NB4 (cell line): ENCODE data around the gene TMC4.
"Not testable (repeated sequence)": the region's sequence is repeated elsewhere in the genome, so short reads cannot be mapped to it uniquely, and the experiment has no call there.

Experiments
- MYC ChIP-seq: IDR thresholded peaks from 2 replicates; pipeline ENCODE4 v1.6.1; 2011; ENCODE audit warnings: low read depth, low read length
- POLR2A ChIP-seq: IDR thresholded peaks from 2 replicates; pipeline ENCODE4 v1.6.1; 2011; ENCODE audit warnings: mild to moderate bottlenecking; ENCODE audit not compliant: insufficient read length; ENCODE audit errors: extremely low read depth
- TF ChIP-seq, protein P1 (sequence below): IDR thresholded peaks from 2 replicates; pipeline ENCODE4 v1.6.1; 2011; ENCODE audit warnings: low read depth, low read length
- TF ChIP-seq, protein P2 (sequence below): IDR thresholded peaks from one replicate; pipeline ENCODE4 v1.5.1; 2012; ENCODE audit warnings: low read depth, low read length

DNA sequence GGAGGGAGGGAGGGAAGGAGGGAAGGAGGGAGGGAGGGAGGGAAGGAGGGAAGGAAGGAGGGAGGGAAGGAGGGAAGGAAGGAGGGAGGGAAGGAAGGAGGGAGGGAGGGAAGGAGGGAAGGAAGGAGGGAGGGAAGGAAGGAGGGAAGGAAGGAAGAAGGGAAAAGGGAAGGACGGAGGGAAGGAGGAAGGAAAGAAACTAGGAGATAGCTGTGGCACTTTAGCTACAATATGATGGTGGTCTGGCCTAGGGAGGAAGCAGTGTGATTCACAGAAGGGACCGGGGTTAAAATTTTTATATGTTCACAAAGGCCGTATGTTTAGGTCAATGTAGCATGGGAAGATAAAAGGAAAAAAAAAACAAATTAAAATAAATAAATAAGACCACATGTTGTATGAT lies 8.9 kb upstream of the TMC4 start:
- TF ChIP-seq, protein P1, sequence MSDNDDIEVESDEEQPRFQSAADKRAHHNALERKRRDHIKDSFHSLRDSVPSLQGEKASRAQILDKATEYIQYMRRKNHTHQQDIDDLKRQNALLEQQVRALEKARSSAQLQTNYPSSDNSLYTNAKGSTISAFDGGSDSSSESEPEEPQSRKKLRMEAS = not testable (repeated sequence)
- TF ChIP-seq, protein P2, sequence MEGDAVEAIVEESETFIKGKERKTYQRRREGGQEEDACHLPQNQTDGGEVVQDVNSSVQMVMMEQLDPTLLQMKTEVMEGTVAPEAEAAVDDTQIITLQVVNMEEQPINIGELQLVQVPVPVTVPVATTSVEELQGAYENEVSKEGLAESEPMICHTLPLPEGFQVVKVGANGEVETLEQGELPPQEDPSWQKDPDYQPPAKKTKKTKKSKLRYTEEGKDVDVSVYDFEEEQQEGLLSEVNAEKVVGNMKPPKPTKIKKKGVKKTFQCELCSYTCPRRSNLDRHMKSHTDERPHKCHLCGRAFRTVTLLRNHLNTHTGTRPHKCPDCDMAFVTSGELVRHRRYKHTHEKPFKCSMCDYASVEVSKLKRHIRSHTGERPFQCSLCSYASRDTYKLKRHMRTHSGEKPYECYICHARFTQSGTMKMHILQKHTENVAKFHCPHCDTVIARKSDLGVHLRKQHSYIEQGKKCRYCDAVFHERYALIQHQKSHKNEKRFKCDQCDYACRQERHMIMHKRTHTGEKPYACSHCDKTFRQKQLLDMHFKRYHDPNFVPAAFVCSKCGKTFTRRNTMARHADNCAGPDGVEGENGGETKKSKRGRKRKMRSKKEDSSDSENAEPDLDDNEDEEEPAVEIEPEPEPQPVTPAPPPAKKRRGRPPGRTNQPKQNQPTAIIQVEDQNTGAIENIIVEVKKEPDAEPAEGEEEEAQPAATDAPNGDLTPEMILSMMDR = not testable (repeated sequence)
- TF ChIP-seq POLR2A, MYC: not testable (repeated sequence)
